ENCODE results near the gene HS3ST3B1. TPM values are rescaled to one million over a fixed set of nuclear protein-coding genes. Genes with fewer than 3 reads are reported as not detected.

The HS3ST3B1 gene
- total RNA-seq, 1 experiment from 2014 or later: 0.33 TPM

GRCh38 chr17:14310101-14310500, 9.2 kb downstream of the HS3ST3B1 start:
- Histone ChIP-seq H3K27me3 (ENCODE audit: low read length) (peaks cover 77% of the 10 kb centered on the region), H3K9me2 (replicated peaks; ENCODE audit: low read length) (no peaks in the 10 kb centered on the region), H3F3A (ENCODE audit: low read length, unreplicated experiment) (no peaks in the 10 kb centered on the region), H3K27ac (ENCODE audit: low read length) (no peak overlapping the region), H3K4me2 (ENCODE audit: low read length) (no peak overlapping the region), H3K79me2 (ENCODE audit: low read length) (no peaks in the 10 kb centered on the region), H3K4me1 (ENCODE audit: insufficient read depth, low read length) (no peaks in the 10 kb centered on the region), H3K4me3 (ENCODE audit: low read length) (no peak overlapping the region), H3K36me3 (ENCODE audit: low read depth, low read length) (no peaks in the 10 kb centered on the region), H3K9me3 (ENCODE audit: low read length) (no peaks in the 10 kb centered on the region), H4K20me1 (ENCODE audit: low read length) (no peaks in the 10 kb centered on the region), H2AFZ (ENCODE audit: low read length) (no peak overlapping the region), H3K9ac (ENCODE audit: low read length) (no peak overlapping the region)
- POLR2A ChIA-PET (ENCODE audit: unreplicated experiment): no interaction called here
- intact Hi-C loops (cut with micrococcal nuclease): no loop called here
- TF ChIP-seq EZH2phosphoT487 (IDR thresholded peaks at IDR 0.05; ENCODE audit: borderline replicate concordance, low read length): no peak
- TF ChIP-seq, protein P1, sequence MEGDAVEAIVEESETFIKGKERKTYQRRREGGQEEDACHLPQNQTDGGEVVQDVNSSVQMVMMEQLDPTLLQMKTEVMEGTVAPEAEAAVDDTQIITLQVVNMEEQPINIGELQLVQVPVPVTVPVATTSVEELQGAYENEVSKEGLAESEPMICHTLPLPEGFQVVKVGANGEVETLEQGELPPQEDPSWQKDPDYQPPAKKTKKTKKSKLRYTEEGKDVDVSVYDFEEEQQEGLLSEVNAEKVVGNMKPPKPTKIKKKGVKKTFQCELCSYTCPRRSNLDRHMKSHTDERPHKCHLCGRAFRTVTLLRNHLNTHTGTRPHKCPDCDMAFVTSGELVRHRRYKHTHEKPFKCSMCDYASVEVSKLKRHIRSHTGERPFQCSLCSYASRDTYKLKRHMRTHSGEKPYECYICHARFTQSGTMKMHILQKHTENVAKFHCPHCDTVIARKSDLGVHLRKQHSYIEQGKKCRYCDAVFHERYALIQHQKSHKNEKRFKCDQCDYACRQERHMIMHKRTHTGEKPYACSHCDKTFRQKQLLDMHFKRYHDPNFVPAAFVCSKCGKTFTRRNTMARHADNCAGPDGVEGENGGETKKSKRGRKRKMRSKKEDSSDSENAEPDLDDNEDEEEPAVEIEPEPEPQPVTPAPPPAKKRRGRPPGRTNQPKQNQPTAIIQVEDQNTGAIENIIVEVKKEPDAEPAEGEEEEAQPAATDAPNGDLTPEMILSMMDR (conservative IDR thresholded peaks at IDR 0.05; ENCODE audit: low read depth, low read length): no peak
- no peak for TF ChIP-seq EZH2 (IDR thresholded peaks at IDR 0.05; ENCODE audit: low read length, unreplicated experiment)
- DNase-seq (no peak), ATAC-seq (no peak)
- CTCF ChIA-PET: no interaction called here
- no TSS peak for BruUV-seq (replicated peaks)

GRCh38 chr17:14310605-14311004, 9.7 kb downstream of the HS3ST3B1 start:
- Histone ChIP-seq H2AFZ (ENCODE audit: low read length) (no peak overlapping the region), H3K27ac (ENCODE audit: low read length) (no peak overlapping the region), H3K9ac (ENCODE audit: low read length) (no peak overlapping the region), H3K4me1 (ENCODE audit: insufficient read depth, low read length) (no peaks in the 10 kb centered on the region), H3F3A (ENCODE audit: low read length, unreplicated experiment) (no peaks in the 10 kb centered on the region), H3K36me3 (ENCODE audit: low read depth, low read length) (no peaks in the 10 kb centered on the region), H3K27me3 (ENCODE audit: low read length) (peaks cover 76% of the 10 kb centered on the region), H3K9me3 (ENCODE audit: low read length) (no peaks in the 10 kb centered on the region), H3K4me2 (ENCODE audit: low read length) (no peak overlapping the region), H3K4me3 (ENCODE audit: low read length) (no peak overlapping the region), H3K79me2 (ENCODE audit: low read length) (no peaks in the 10 kb centered on the region), H4K20me1 (ENCODE audit: low read length) (no peaks in the 10 kb centered on the region), H3K9me2 (replicated peaks; ENCODE audit: low read length) (no peaks in the 10 kb centered on the region)
- ATAC-seq (no peak), DNase-seq (no peak)
- ChIA-PET POLR2A (ENCODE audit: unreplicated experiment) (no interaction called here), CTCF (no interaction called here)
- no TSS peak for BruUV-seq (replicated peaks)
- intact Hi-C loops (cut with micrococcal nuclease): no loop called here
- TF ChIP-seq EZH2 (IDR thresholded peaks at IDR 0.05; ENCODE audit: low read length, unreplicated experiment) (no peak), EZH2phosphoT487 (IDR thresholded peaks at IDR 0.05; ENCODE audit: borderline replicate concordance, low read length) (no peak)

DNA sequence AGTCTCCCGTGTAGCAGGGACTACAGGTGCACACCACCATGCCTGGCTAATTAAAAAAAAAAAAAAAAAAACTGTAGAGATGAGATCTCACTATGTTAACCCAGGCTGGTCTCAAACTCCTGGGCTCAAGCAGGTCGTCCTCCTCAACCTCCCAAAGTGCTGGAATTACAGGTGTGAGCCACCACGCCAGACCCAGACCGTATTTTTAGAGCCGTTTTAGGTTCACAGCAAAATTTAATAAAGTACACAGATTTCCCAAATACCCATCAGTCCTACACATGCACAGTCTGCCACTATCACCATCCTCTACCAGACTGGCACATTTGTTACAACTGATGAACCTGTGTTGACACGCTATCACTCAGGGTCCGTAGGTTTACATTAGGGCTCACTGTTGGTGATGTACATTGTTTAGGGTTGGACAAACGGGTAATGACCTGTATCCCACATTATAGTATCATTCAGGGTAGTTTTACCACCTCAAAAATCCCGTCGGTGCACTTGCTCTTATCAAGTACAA, 10.4 kb downstream of the HS3ST3B1 start:
- H3K9me2 ChIP-seq (replicated peaks; ENCODE audit: low read length): no peaks in the 10 kb centered on the region
- no peak for DNase-seq
- H4K20me1 ChIP-seq (ENCODE audit: low read length): no peaks in the 10 kb centered on the region
- no peak overlapping the region for H3K4me3 ChIP-seq (ENCODE audit: low read length)
- no peaks in the 10 kb centered on the region for H3K9me3 ChIP-seq (ENCODE audit: low read length)
- ChIA-PET POLR2A (ENCODE audit: unreplicated experiment) (no interaction called here), CTCF (no interaction called here)
- no peaks in the 10 kb centered on the region for H3K4me1 ChIP-seq (ENCODE audit: insufficient read depth, low read length)
- H2AFZ ChIP-seq (ENCODE audit: low read length): no peak overlapping the region
- no peaks in the 10 kb centered on the region for H3K79me2 ChIP-seq (ENCODE audit: low read length)
- intact Hi-C loops (cut with micrococcal nuclease): no loop called here
- no peaks in the 10 kb centered on the region for H3F3A ChIP-seq (ENCODE audit: low read length, unreplicated experiment)
- H3K36me3 ChIP-seq (ENCODE audit: low read depth, low read length): no peaks in the 10 kb centered on the region
- no TSS peak for BruUV-seq (replicated peaks)
- no peak overlapping the region for H3K4me2 ChIP-seq (ENCODE audit: low read length)
- peaks cover 76% of the 10 kb centered on the region for H3K27me3 ChIP-seq (ENCODE audit: low read length)
- ATAC-seq: no peak
- H3K9ac ChIP-seq (ENCODE audit: low read length): no peak overlapping the region
- TF ChIP-seq, protein P1 (conservative IDR thresholded peaks at IDR 0.05; ENCODE audit: low read depth, low read length): no peak
- TF ChIP-seq EZH2phosphoT487 (IDR thresholded peaks at IDR 0.05; ENCODE audit: borderline replicate concordance, low read length): no peak
- TF ChIP-seq EZH2 (IDR thresholded peaks at IDR 0.05; ENCODE audit: low read length, unreplicated experiment): no peak
- no peak overlapping the region for H3K27ac ChIP-seq (ENCODE audit: low read length)
